KOPT-K1 (cell line): ENCODE data around the gene C2orf15.
A peak's percentile ranks its signal among the peaks of the same experiment; 100 is the strongest.
"Not testable (repeated sequence)": the region's sequence is repeated elsewhere in the genome, so short reads cannot be mapped to it uniquely, and the experiment has no call there.

Experiments used
- H3K27ac ChIP-seq: fragments of 200-600 bp; sonication (generic); 2 replicates; pipeline ENCODE4 v1.5.1; 2016; ENCODE audit warnings: antibody characterized with exemption, mild to moderate bottlenecking, low read depth, low read length; ENCODE audit not compliant: poor library complexity, severe bottlenecking
- H3K36me3 ChIP-seq: fragments of 200-600 bp; sonication (generic); 2 replicates; pipeline ENCODE4 v1.5.1; 2017; ENCODE audit warnings: antibody characterized with exemption, mild to moderate bottlenecking, low read length, moderate library complexity; ENCODE audit not compliant: insufficient read depth
- H3K9me3 ChIP-seq: fragments of 200-600 bp; sonication (generic); 2 replicates; pipeline ENCODE4 v1.5.1; 2017; ENCODE audit warnings: antibody characterized with exemption, low read length, mild to moderate bottlenecking; ENCODE audit not compliant: insufficient read depth, poor library complexity, severe bottlenecking

Gene C2orf15, protein sequence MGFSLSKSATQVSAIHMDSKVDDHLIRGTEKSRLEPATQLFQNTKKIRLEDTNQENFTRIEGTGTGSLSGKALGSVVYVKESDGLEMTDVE

DNA sequence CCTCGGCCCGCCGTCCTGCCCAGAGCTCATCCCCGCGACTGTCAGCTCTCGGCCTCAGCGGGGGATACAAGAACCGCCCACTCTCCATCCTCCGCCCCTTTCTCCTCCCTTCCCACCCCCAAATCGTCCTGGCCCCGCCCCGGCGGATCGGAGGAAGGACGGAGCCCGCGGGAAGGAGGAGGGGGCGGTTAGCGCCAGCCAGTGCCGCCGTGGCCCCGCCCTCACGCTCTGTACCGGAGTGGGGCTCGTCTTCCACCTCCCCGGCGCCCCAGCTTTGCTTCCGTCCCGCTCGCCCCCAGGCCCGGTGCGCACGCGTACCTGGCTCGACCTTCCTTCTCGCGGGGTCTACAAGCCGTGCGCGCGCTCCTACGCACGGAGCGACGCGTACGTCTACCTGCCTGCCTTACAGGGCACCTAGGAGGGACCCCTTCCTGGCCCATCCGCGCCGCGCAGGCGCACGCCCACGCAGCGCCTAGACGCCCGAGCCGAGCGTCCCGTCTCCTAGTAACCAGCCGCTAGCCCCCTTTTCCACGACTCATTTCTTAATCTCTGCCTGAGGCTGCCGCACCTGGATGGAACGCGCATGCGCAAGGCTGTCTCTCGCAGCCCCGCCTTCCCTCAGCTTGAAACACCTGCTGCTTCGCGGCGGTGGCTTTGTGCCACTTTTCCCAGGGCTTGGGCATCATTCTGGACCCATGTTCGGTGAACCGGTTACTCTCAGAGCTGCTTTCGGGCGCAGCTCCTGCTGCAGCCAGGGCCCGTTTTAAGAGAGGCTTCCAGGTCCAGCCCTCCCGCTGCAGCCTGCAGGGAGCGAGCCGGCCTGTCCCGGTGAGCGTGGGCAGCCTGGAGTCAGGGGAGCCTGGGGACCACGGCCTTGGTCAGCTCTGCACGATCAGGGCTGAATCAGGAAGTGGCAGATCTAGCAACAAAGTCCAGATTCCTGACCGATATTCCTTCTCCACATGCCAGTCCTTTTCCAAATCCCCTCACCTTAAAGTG is at the start of gene C2orf15:
Gene C2orf15, plus strand, starts transcription at position 598 of the 999 bp plus-strand sequence. CDS start 8,852 bp downstream, outside the sequence.
- Histone ChIP-seq H3K36me3 (no peaks in the 10 kb centered on the region), H3K9me3 (no peaks in the 10 kb centered on the region), H3K27ac (peak within 1 kb of the TSS; percentile 53)

DNA sequence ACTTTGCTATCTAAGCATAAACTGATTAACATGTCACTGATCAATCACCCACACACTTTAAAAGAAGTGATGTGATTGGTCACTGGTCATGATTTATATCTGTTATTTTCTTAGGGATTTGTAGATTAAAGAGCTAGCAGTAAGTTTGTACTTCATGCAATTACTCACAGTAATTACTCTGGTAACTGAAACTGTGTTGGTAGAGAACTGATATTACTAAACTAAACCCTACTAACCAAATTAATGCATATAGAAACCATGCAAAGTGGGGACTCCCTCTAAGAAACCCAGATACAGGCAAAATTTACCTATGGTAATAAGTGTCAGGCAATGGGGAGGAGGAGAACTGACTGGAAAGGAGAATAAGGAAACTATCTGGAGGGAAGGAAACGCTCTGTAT is 44.8 kb upstream of the C2orf15 start:
- Histone ChIP-seq H3K27ac (no peak overlapping the region), H3K36me3 (no peaks in the 10 kb centered on the region), H3K9me3 (peaks cover 13% of the 10 kb centered on the region)

DNA sequence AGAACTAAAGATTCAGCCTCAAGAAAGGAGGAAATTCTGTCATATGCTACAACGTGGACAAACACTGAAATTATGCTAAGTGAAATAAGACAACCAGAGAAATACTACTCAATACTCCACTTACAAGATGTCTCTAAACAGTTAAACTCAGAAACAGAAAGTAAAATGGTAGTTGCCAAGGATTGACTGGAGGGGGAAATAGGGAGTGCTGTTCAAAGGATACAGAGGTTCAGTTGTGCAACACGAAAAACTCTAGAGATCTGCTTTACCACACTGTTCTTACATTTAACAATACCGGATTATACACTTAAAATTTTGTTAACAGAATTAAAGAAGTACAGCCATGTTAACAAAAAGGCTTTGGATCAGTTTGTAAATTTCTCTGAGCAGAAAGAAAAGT is 39.8 kb upstream of the C2orf15 start:
- Histone ChIP-seq H3K27ac (no peak overlapping the region), H3K36me3 (no peaks in the 10 kb centered on the region), H3K9me3 (no peaks in the 10 kb centered on the region)

DNA sequence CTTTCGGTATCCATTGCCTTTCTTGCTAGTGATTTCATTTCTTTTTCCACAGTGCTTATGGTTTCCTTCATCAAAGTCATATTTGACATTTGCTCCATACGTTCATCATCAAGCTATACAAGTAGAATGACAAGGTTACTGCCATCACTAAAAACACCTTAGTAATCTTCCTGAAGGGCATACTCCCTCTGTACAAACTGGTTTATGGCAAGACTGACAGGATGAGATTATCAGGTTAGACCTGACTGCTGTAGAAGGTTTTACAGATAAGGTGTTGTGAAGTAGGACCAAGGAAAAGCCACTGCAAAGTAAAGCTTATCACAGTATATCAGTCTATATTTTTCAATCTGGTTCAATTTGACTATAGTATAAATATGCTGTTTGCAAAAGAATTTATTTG is 37.5 kb upstream of the C2orf15 start:
- Histone ChIP-seq H3K27ac (no peak overlapping the region), H3K9me3 (no peaks in the 10 kb centered on the region), H3K36me3 (no peaks in the 10 kb centered on the region)

DNA sequence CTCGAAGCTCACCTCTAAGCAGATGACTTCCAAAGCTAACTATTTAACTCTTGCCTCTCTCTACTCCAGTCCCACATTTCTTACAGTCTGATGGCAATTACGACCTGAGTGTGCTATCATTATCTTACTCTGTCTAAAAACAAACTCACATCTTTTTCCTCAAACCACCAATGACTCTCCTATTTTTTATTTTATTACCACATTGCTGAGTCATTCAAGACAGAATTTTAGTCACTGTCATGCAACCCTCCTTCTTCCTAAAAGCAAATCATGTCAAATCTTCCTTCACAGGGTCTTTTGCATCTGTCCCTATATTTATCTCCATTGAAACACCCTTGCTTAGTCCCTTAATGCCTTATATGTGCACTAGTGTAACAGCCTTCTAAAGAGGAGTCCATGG is 34.6 kb upstream of the C2orf15 start:
- Histone ChIP-seq H3K36me3 (no peaks in the 10 kb centered on the region), H3K9me3 (no peaks in the 10 kb centered on the region)

DNA sequence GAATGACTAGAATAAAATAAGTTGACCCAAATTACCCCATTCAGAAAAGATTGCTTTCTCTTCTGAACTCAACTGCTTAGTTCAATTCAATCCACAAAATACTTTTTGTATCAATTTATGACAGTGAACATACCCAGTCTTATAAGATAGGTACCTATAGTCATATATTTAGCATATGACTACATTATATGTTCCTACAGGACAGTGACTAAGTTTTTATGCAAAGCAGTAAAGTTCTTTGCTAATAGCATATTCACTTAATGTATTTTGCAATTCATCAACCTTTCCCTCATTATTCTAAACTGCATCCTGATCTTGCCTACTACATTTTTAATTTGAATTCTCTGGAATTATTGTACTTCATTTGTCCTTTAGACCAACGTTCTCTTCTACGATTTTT is 30.3 kb upstream of the C2orf15 start:
- no peaks in the 10 kb centered on the region for H3K36me3 ChIP-seq
- H3K9me3 ChIP-seq = no peaks in the 10 kb centered on the region

More for the DNA sequence above, 34.6 kb upstream of the C2orf15 start:
- no peak overlapping the region for H3K27ac ChIP-seq

DNA sequence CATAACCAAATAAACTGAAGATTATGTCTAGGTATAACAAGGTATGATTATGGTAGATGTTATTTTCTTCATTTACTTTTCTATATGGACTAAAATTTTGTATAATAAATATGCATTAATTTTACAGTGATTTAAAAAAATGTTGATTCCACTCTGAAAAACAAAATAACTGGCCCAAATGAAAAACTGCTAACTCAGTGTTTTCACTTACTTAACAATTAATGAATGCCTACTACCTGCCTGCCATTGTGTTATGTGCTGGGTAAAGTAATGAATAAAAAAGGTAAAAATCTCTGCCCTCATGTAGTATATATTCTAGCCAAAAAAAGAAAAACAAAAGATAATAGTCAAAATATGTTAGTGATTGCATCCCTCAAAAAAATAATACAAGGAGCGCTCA is 29.6 kb upstream of the C2orf15 start:
- Histone ChIP-seq H3K27ac (no peak overlapping the region), H3K36me3 (no peaks in the 10 kb centered on the region), H3K9me3 (no peaks in the 10 kb centered on the region)

More for the DNA sequence above, 30.3 kb upstream of the C2orf15 start:
- no peak overlapping the region for H3K27ac ChIP-seq

DNA sequence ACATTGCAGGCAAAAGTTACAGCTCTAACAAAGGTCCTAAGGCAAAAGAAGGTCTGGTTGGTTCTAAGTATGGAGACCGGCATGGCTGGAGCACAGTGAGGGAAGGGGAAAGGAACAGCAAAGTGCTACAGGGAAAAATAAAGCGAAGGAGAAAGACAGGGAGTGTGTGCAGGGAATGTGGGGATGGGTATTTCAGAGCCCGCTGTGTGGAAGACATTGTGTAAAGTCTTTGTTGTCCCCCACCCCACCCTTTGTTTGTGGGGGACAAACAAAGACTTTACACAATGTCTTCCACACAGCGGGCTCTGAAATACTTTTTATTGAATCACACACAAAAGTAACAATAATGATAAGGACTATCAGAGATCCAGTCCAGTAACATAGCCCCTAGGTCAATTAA is 28.9 kb upstream of the C2orf15 start:
- H3K36me3 ChIP-seq = no peaks in the 10 kb centered on the region
- H3K27ac ChIP-seq = no peak overlapping the region

DNA sequence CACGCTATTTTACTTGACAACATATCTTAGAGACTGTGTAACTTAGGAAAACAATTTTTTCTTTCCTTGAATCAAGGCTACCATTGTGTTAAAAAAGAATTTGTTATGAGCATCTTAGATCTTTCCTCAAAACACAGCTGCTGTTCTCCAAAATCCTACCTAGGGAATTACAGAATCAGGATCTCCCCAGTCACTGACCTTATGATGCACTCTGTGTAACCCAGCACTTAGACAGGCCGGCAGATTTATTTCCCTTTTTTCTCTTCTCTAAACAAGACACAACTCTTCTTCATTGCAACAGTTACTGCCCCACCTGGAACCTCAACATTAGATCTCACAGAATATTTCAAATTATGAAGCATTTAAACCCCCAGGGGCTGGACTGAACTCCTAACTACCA is 13.5 kb upstream of the C2orf15 start:
- no peaks in the 10 kb centered on the region for H3K36me3 ChIP-seq
- peaks cover 27% of the 10 kb centered on the region for H3K9me3 ChIP-seq
- H3K27ac ChIP-seq = no peak overlapping the region

More for the DNA sequence above, 28.9 kb upstream of the C2orf15 start:
- H3K9me3 ChIP-seq = no peaks in the 10 kb centered on the region

DNA sequence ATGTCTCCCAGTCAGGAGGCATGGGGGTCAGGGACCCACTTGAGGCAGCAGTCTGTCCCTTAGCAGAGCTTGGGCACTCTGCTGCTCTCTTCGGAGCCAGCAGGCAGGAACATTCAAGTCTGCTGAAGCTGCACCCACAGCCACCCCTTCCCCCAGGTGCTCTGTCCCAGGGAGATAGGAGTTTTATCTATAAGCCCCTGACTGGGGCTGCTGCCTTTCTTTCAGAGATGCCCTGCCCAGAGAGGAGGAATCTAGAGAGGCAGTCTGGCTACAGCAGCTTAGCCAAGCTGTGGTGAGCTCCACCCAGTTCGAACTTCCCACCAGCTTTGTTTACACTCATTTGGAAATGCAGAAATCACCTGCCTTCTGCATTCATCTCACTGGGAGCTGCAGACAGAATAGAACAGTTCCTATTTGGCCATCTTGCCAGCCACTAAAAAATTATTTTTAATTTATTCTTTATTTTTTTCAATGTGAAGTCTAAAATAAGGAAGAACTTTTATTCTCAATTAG is 6.4 kb upstream of the C2orf15 start:
- H3K27ac ChIP-seq, H3K36me3 ChIP-seq: not testable (repeated sequence)
- peaks cover 36% of the 10 kb centered on the region for H3K9me3 ChIP-seq

DNA sequence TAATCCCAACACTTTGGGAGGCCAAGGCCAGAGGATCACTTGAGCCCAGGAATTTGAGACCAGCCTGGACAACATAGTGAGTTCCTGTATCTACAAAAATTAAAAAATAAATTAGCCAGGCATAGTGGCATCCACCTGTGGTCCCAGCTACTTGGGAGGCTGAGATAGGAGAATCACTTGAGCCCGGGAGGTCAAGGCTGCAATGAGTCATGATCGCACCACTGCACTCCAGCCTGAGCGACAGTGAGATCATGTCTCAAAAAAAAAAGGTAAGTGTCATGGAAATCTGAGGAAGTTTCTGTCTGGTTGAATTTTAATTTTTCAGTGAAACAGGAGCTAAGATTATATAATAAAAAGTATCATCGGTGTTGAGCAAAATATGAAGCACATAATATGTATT is 2.5 kb upstream of the C2orf15 start:
- H3K36me3 ChIP-seq = no peaks in the 10 kb centered on the region
- H3K9me3 ChIP-seq = peaks cover 2% of the 10 kb centered on the region
- no peak overlapping the region for H3K27ac ChIP-seq

DNA sequence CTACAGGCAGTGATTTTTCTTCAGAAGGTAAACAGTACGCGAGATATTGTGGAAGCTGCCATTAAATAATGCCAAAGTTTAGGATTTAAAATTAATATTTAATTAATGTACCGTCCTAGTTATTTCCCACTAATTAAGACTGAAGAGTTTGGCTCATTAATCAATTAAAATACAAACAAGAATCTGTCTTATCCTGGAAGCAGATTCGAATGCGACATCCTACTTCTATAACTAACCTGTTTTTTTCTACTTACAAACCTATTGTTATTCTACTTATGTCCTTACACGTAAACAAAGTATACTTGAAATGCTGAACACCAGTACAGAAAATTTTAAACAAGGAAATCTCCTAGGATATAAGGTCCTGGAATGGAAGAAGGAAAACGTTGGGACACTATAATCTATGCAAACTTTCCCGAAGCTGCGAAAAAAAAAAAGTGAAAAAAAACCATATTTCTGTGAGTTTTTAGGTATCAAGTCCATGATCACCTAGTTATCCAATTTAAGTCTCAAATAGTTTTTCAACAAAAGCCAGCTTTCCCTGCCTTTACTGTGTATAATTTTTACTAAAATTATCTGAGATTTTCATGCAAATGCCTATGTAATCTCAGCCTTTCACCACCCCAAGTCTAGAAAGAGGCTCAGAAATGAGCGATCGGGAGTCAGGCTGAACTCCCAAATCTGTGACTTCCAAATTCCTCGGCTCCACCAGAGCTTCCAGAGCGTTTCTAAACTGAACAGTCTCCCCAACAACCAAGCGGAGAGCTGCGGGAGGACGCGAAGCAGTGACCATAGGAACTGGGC is 1.2 kb upstream of the C2orf15 start:
- Histone ChIP-seq H3K27ac (peak overlapping the region; percentile 53), H3K36me3 (no peaks in the 10 kb centered on the region), H3K9me3 (no peaks in the 10 kb centered on the region)

DNA sequence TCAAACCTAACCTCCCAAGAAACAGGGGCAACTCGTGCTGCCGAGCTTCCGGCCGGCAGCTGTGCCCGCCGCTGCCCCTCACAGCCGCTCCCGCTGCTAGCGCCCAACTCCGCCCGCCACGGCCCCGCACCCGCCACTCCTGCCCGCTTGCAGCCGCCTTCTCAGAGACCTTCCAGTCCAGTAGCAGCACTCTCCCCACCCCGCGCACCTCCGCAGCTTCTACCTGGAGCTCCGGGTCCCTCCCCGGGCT is 722 bp upstream of the C2orf15 start:
- no peaks in the 10 kb centered on the region for H3K9me3 ChIP-seq
- H3K27ac ChIP-seq = peak overlapping the region; percentile 53
- H3K36me3 ChIP-seq = no peaks in the 10 kb centered on the region

DNA sequence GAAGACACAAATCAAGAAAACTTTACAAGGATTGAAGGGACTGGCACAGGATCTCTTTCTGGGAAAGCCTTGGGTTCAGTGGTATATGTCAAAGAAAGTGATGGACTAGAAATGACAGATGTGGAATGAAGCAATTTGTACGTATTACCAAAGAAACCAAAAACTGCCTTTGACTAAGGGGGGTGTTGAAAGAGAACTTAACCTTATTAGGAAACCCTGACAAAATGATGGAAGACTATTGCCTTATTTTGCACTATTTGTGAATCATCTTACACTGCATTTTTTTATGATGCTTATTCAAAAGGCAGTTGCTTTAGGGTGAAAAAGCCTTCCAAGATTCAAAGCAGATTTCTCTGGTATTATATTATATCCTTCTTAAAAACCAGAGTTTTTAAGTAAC is 9.2 kb downstream of the C2orf15 start:
- Histone ChIP-seq H3K36me3 (no peaks in the 10 kb centered on the region), H3K27ac (no peak overlapping the region), H3K9me3 (no peaks in the 10 kb centered on the region)

DNA sequence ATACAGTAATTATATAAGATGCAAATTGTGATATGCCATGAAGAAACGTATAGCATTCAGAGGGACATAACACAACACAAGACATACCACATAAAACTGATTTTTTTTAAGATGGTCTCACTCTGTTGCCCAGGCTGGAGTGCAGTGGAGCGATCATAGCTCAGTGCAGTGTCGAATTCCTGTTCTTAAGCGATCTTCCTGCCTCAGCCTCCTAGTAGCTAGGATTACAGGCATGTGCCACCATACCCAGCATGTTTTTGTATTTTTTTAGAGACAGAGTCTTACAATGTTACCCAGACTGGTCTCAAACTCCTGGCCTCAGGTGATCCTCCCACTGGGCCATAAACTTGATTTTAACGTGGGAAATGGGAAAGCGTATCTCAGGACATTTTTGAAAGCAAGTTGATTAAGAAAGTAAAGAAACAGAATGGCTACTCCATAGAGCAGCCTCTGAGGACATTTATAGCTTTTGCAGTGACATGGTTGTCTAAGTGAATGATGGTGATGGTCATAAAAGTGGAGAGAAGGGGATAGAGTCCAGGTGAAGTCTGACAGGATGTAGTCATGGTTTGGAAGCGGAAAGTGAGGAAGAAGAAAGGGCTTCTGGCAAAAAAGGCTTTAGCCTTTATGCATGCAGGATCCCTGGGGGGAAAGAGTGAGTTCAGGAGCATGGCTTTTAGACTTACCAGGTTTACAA is 10.8 kb downstream of the C2orf15 start:
- no peaks in the 10 kb centered on the region for H3K9me3 ChIP-seq
- H3K36me3 ChIP-seq = peaks cover 11% of the 10 kb centered on the region
- no peak overlapping the region for H3K27ac ChIP-seq
